H1 (cell line): ENCODE measurements around the gene RNU6-1. TPM values are rescaled to one million over a fixed set of nuclear protein-coding genes. Genes with fewer than 3 reads are reported as not detected.

Source experiments
- CTCF ChIA-PET: fragments of 300-600 bp; sonication (Branson Sonifier 250); formaldehyde crosslinking; loops from one replicate; lab custom pipeline; 2021; ENCODE audit not compliant: partially characterized antibody; lab: Charles Lee
- POLR2A ChIA-PET: fragments of 300-600 bp; sonication (Branson Sonifier 250); formaldehyde crosslinking; loops from one replicate; lab custom pipeline; 2021; ENCODE audit warnings: inconsistent platforms; ENCODE audit not compliant: partially characterized antibody; lab: Charles Lee
- DNase-seq, 2 experiments: peaks; one replicate each; pipeline versions ENCODE4 v3.0.0 to v3.0.0-alpha.2; 2010 to 2022; ENCODE audit warnings: low spot score in 2 of 2, low read depth in 1 of 2, mixed read lengths in 1 of 2
- FAIRE-seq: peaks from 2 replicates; lab custom pipeline; 2011; peaks lifted over from hg19 to GRCh38; lab: Jason Lieb, UNC
- H2AFZ ChIP-seq: 2 replicates; pipeline ENCODE4 v1.8.1; 2012; ENCODE audit warnings: low read length, inconsistent platforms
- H2AK5ac ChIP-seq: 2 replicates; pipeline ENCODE4 v1.6.1; 2013; ENCODE audit warnings: low read depth, low read length
- H2BK120ac ChIP-seq: replicated peaks from 2 replicates; pipeline ENCODE3; 2013; ENCODE audit warnings: low read depth, low read length, inconsistent platforms
- H2BK12ac ChIP-seq: 2 replicates; pipeline ENCODE4 v1.6.1; 2013; ENCODE audit warnings: low read depth, low read length
- H2BK15ac ChIP-seq: 2 replicates; pipeline ENCODE4 v1.6.1; 2013; ENCODE audit warnings: low read length
- H2BK20ac ChIP-seq: 2 replicates; pipeline ENCODE4 v1.6.1; 2013; ENCODE audit warnings: low read length
- H2BK5ac ChIP-seq: 2 replicates; pipeline ENCODE4 v1.6.1; 2013; ENCODE audit warnings: low read depth, low read length
- H3K14ac ChIP-seq: 2 replicates; pipeline ENCODE4 v1.6.1; 2013; ENCODE audit warnings: inconsistent platforms; ENCODE audit not compliant: insufficient read length
- H3K18ac ChIP-seq: 2 replicates; pipeline ENCODE4 v1.6.1; 2013; ENCODE audit warnings: low read length; ENCODE audit errors: extremely low read depth
- H3K23ac ChIP-seq: 2 replicates; pipeline ENCODE4 v1.6.1; 2013; ENCODE audit warnings: inconsistent platforms; ENCODE audit not compliant: insufficient read length
- H3K23me2 ChIP-seq: 2 replicates; pipeline ENCODE4 v1.6.1; 2013; ENCODE audit warnings: low read depth, low read length
- H3K27ac ChIP-seq: 2 replicates; pipeline ENCODE4 v1.6.1; 2011; ENCODE audit warnings: low read depth, low read length, inconsistent platforms
- H3K27me3 ChIP-seq, 4 experiments: replicated peaks in 1 of 4; 1 replicate in 1 of 4; 2 replicates in 3 of 4; pipeline versions ENCODE4 v1.6.1 to v1.8.1; 2011 to 2013; ENCODE audit warnings: low read length in 3 of 4, mild to moderate bottlenecking in 3 of 4, inconsistent platforms in 2 of 4, mixed read lengths in 2 of 4, moderate library complexity in 1 of 4; ENCODE audit not compliant: control insufficient read depth in 3 of 4, insufficient read depth in 3 of 4; ENCODE audit errors: extremely low read depth in 1 of 4
- H3K36me3 ChIP-seq, 4 experiments: 2 replicates each; pipeline versions ENCODE4 v1.6.1 to v1.8.1; 2011 to 2013; ENCODE audit warnings: mild to moderate bottlenecking in 4 of 4, low read length in 3 of 4, moderate library complexity in 2 of 4, control low read depth in 1 of 4, inconsistent platforms in 1 of 4; ENCODE audit not compliant: insufficient read depth in 4 of 4, control insufficient read depth in 2 of 4
- H3K4ac ChIP-seq: replicated peaks from 2 replicates; pipeline ENCODE3; 2013; ENCODE audit warnings: low read length, low read depth, mixed read lengths, inconsistent platforms; ENCODE audit not compliant: insufficient read length
- H3K4me1 ChIP-seq, 4 experiments: replicated peaks in 1 of 4; 1 replicate in 1 of 4; 2 replicates in 3 of 4; pipeline versions ENCODE4 v1.6.1 to v1.8.1; 2011 to 2013; ENCODE audit warnings: low read length in 3 of 4, inconsistent platforms in 2 of 4, mixed read lengths in 1 of 4; ENCODE audit not compliant: insufficient read depth in 4 of 4, control insufficient read depth in 3 of 4
- H3K4me2 ChIP-seq, 2 experiments: 2 replicates each; pipeline versions ENCODE4 v1.6.1 to v1.8.1; 2011 to 2013; ENCODE audit warnings: low read depth in 2 of 2, low read length in 2 of 2, control low read depth in 1 of 2, inconsistent platforms in 1 of 2, mild to moderate bottlenecking in 1 of 2; ENCODE audit not compliant: insufficient read depth in 1 of 2
- H3K4me3 ChIP-seq, 4 experiments: fragments of 200-600, 300-600 bp in 1 of 4; sonication (generic), shearing (Covaris generic), sonication (Bioruptor Twin) in 1 of 4; 2 replicates each; pipeline versions ENCODE4 v1.5.1 to v1.8.1; 2011 to 2016; ENCODE audit warnings: low read length in 4 of 4, low read depth in 3 of 4, control low read depth in 2 of 4, inconsistent platforms in 2 of 4, mild to moderate bottlenecking in 2 of 4, mixed read lengths in 1 of 4, moderate library complexity in 1 of 4; ENCODE audit not compliant: insufficient read depth in 2 of 4; ENCODE audit errors: extremely low read depth in 1 of 4
- H3K56ac ChIP-seq: replicated peaks from 2 replicates; pipeline ENCODE3; 2013; ENCODE audit warnings: low read depth, mild to moderate bottlenecking, mixed read lengths, low read length, inconsistent platforms; ENCODE audit not compliant: insufficient read length
- H3K79me1 ChIP-seq: 2 replicates; pipeline ENCODE4 v1.6.1; 2013; ENCODE audit warnings: low read depth, low read length, control low read depth
- H3K79me2 ChIP-seq, 2 experiments: 2 replicates each; pipeline versions ENCODE4 v1.6.1 to v1.8.1; 2012 to 2013; ENCODE audit warnings: low read length in 2 of 2, mild to moderate bottlenecking in 2 of 2, inconsistent platforms in 1 of 2; ENCODE audit not compliant: insufficient read depth in 2 of 2, control insufficient read depth in 1 of 2
- H3K9ac ChIP-seq, 4 experiments: replicated peaks in 1 of 4; 1 replicate in 1 of 4; 2 replicates in 3 of 4; pipeline versions ENCODE4 v1.6.1 to v1.8.1; 2011 to 2013; ENCODE audit warnings: low read depth in 3 of 4, low read length in 3 of 4, control low read depth in 2 of 4, mild to moderate bottlenecking in 2 of 4, moderate library complexity in 2 of 4, inconsistent platforms in 1 of 4; ENCODE audit errors: extremely low read depth in 1 of 4
- H3K9me3 ChIP-seq, 2 experiments: 2 replicates each; pipeline versions ENCODE4 v1.6.1 to v1.8.1; 2012 to 2013; ENCODE audit warnings: mild to moderate bottlenecking in 2 of 2, moderate library complexity in 2 of 2, control low read depth in 1 of 2, inconsistent platforms in 1 of 2, low read depth in 1 of 2, low read length in 1 of 2, mixed read lengths in 1 of 2; ENCODE audit not compliant: insufficient read depth in 2 of 2
- H4K20me1 ChIP-seq, 2 experiments: replicated peaks in 1 of 2; 2 replicates each; pipeline versions ENCODE3 to v1.8.1; 2011 to 2013; ENCODE audit warnings: inconsistent platforms in 2 of 2, low read length in 2 of 2, mild to moderate bottlenecking in 1 of 2; ENCODE audit not compliant: insufficient read depth in 2 of 2, control insufficient read depth in 1 of 2
- H4K5ac ChIP-seq: 2 replicates; pipeline ENCODE4 v1.6.1; 2013; ENCODE audit warnings: low read length, low read depth, mixed read lengths, inconsistent platforms; ENCODE audit not compliant: insufficient read length
- H4K8ac ChIP-seq: 2 replicates; pipeline ENCODE4 v1.8.0; 2013; ENCODE audit warnings: mild to moderate bottlenecking, moderate library complexity, low read length, inconsistent platforms; ENCODE audit not compliant: insufficient read depth; ENCODE audit errors: extremely low read depth
- H4K91ac ChIP-seq: replicated peaks from 2 replicates; pipeline ENCODE3; 2013; ENCODE audit warnings: low read length, mixed read lengths, inconsistent platforms; ENCODE audit not compliant: insufficient read length
- KDM4A ChIP-seq: IDR thresholded peaks from one replicate; pipeline ENCODE4 v1.7.1; 2012; ENCODE audit warnings: low read depth, mild to moderate bottlenecking, moderate library complexity, low read length, inconsistent platforms; ENCODE audit not compliant: severe bottlenecking
- RNF2 ChIP-seq: fragments of 200-900, 300-1000 bp; sonication (generic); IDR thresholded peaks from 2 replicates; pipeline ENCODE4 v1.7.1; 2016; ENCODE audit warnings: borderline replicate concordance, low read depth, mild to moderate bottlenecking, antibody characterized with exemption, low read length; ENCODE audit not compliant: poor library complexity, severe bottlenecking; ENCODE audit errors: missing control alignments
- SP2 ChIP-seq: IDR thresholded peaks from 2 replicates; pipeline ENCODE4 v1.6.1; 2012; ENCODE audit warnings: mild to moderate bottlenecking, low read length, inconsistent platforms
- WGBS, 2 experiments: shearing (Covaris generic) in 1 of 2; methylation state at CpG; one replicate each; pipeline versions ENCODE4 v1.1.6 to v1.1.7; 2013 to 2015; ENCODE audit warnings: low lambda C conversion rate in 2 of 2, mixed read lengths in 2 of 2, inconsistent platforms in 1 of 2, low coverage in 1 of 2, missing lambda C conversion rate in 1 of 2; ENCODE audit not compliant: insufficient replicate concordance in 2 of 2, insufficient coverage in 1 of 2, insufficient read length in 1 of 2; ENCODE audit errors: extremely low coverage in 1 of 2, missing lambda C conversion rate in 1 of 2; 5-methylcytosine and 5-hydroxymethylcytosine counted together
- polyA plus RNA-seq, 7 experiments: library from polyadenylated mRNA; depleted of rRNA in 3 of 7; stranded (reverse) in 5 of 7; unstranded in 2 of 7; fragments of >200 nt in 5 of 7; fragments of 200-250 nt in 2 of 7; gene quantifications; 1 replicate in 5 of 7; 2 replicates in 1 of 7; 4 replicates in 1 of 7; pipeline versions ENCODE4 v1.2.1 to v1.2.3, GENCODE V29; 2011 to 2013; ENCODE audit warnings: missing spikeins in 2 of 7, mixed read lengths in 2 of 7
- total RNA-seq: library from RNA; stranded (reverse); fragmentation: NEBNext Ultra II Directional; extraction: Animal tissue kit (Norgen Biotek cat#: 25700); gene quantifications from 2 replicates; pipeline ENCODE4 v1.2.1, GENCODE V29; 2021

The RNU6-1 gene
- total and polyA plus RNA-seq, 2 of the 8 experiments (the other 6 are each of a cell fraction or from before 2014, with no cell fraction given): not detected

GRCh38 chr15:67836134-67836455 lies 3.8 kb downstream of the RNU6-1 start:
- DNase-seq (no peak), FAIRE-seq (no peak)
- no peak overlapping the region for H2BK120ac ChIP-seq
- H3K27ac ChIP-seq: no peak overlapping the region
- H4K20me1 ChIP-seq: peaks cover 2 to 11% of the 10 kb centered on the region in 2 experiments
- H4K91ac ChIP-seq: no peak overlapping the region
- peak overlapping the region; percentile 35 to 63 (median 46) for H3K4me3 ChIP-seq
- no peaks in the 10 kb centered on the region for H3K79me1 ChIP-seq
- H3K14ac ChIP-seq: no peak overlapping the region
- no peak overlapping the region for H4K5ac ChIP-seq
- H3K18ac ChIP-seq: no peak overlapping the region
- no peak overlapping the region; the same call in 1 of the 2 replicates for H2BK15ac ChIP-seq
- WGBS, 2 experiments: 5% methylated on average over 16 of the region's 16 CpGs; no CpG with 5 or more reads in 1 of the 2 experiments
- peak overlapping the region; percentile 22; the same call in 1 of the 2 replicates for H2BK12ac ChIP-seq
- H3K4me1 ChIP-seq: peaks cover 13 to 24% (median 19%) of the 10 kb centered on the region in 4 experiments; a peak in 6 of 7 replicates
- peak overlapping the region; percentile 46 to 85 for H3K4me2 ChIP-seq
- H2BK5ac ChIP-seq: no peak overlapping the region
- no peaks in the 10 kb centered on the region for H3K79me2 ChIP-seq
- peaks cover 56 to 81% (median 76%) of the 10 kb centered on the region in 4 experiments for H3K27me3 ChIP-seq
- H4K8ac ChIP-seq: no peak overlapping the region
- H3K23ac ChIP-seq: no peak overlapping the region
- H3K56ac ChIP-seq: no peak overlapping the region
- ChIA-PET CTCF (interaction anchor here (0.6 to 3.7 kb wide), 13 partner anchors 9 to 451 kb away, joined by 3 to 12 read pairs (median 5); partner anchors contain the start of genes PIAS1 and SKOR1), POLR2A (interaction anchor here (1.2 to 1.3 kb wide), 2 partner anchors 14 to 15 kb away, joined by 3 to 5 read pairs; no protein-coding TSS in a partner anchor)
- H3K23me2 ChIP-seq: peaks cover 27% of the 10 kb centered on the region
- no peak overlapping the region for H2AK5ac ChIP-seq
- no peak overlapping the region for H3K4ac ChIP-seq
- TF ChIP-seq SP2 (no peak), KDM4A (peak; percentile 60), RNF2 (peak; percentile 2)
- H2BK20ac ChIP-seq: peak overlapping the region; percentile 44; the same call in 1 of the 2 replicates
- no peak overlapping the region for H3K9ac ChIP-seq
- H3K36me3 ChIP-seq: no peaks in the 10 kb centered on the region
- H2AFZ ChIP-seq: 0 out of 2 replicates have a peak overlapping the region, but pooled peaks have one; percentile 65
- H3K9me3 ChIP-seq: no peaks in the 10 kb centered on the region
